Measurements from ENCODE around the gene ABAT. TPM values are rescaled to one million over a fixed set of nuclear protein-coding genes. Genes with fewer than 3 reads are reported as not detected.

Gene ABAT
- polyA plus RNA-seq, 4 donors, result 13.4 to 41.6 (median 34.6) TPM

DNA sequence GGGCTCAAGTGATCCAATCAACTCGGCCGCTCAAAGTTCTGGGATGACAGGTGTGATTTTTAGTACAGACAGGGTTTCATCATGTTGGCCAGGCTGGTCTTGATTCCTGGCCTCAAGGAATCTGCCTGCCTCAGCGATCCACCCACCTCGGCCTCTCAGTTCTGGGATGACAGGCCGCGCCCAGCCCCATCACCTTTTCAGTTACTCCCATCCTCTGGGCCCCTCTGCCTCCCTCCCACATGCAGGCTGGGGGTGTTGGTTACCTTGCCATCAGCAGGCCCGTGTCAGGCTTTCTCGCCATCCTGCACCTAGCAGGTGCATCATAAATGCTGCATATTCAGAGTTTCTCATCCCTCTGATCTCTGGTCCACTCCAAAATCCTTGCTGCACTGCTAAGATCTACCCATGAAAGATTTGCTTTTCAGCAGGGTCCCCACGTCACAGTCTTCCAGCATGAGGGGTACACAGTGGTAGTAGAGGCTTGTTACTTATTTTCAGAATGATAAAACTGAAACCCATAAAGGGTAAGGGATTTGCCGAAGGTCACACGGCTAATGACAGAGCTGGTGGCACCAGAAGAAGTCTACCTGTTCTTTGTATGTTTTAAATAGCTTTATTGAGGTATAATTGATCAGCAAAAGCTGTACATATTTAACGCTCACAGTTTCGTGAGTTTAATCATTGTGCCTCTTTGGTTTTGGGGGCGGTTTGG is 139.8 kb downstream of the ABAT start:
- WGBS, 3 donors, result 88 to 92% (median 90%) methylated on average over 14 of the region's 14 CpGs
- H3K4me1 ChIP-seq (ENCODE audit: control insufficient read depth in 3 of 3, insufficient read depth in 2 of 3, low read depth in 1 of 3, low read length in 2 of 3), result no peaks in the 10 kb centered on the region
- FAIRE-seq, result no peak
- peaks cover 14 to 61% (median 30%) of the 10 kb centered on the region in 3 donors for H3K36me3 ChIP-seq (ENCODE audit: control insufficient read depth in 3 of 3, insufficient read depth in 2 of 3, low read depth in 1 of 3, low read length in 3 of 3)
- H3K9me3 ChIP-seq (ENCODE audit: control insufficient read depth in 2 of 2, insufficient read depth in 1 of 2, low read depth in 1 of 2, low read length in 1 of 2), result no peaks in the 10 kb centered on the region
- no peak overlapping the region for H3K4me3 ChIP-seq (ENCODE audit: low read depth in 1 of 3, low read length in 3 of 3)
- H3K27ac ChIP-seq (ENCODE audit: low read depth in 1 of 3, low read length in 2 of 3), result no peak overlapping the region
- no peak for DNase-seq
- no peaks in the 10 kb centered on the region for H3K27me3 ChIP-seq (ENCODE audit: control insufficient read depth in 3 of 3, insufficient read depth in 3 of 3, low read length in 3 of 3)

GRCh38 chr16:8816967-8817655 is 142.7 kb downstream of the ABAT start:
- Histone ChIP-seq H3K36me3 (ENCODE audit: control insufficient read depth in 3 of 3, insufficient read depth in 2 of 3, low read depth in 1 of 3, low read length in 3 of 3) (peaks cover 8 to 72% (median 27%) of the 10 kb centered on the region in 3 donors), H3K9me3 (ENCODE audit: control insufficient read depth in 2 of 2, insufficient read depth in 1 of 2, low read depth in 1 of 2, low read length in 1 of 2) (no peaks in the 10 kb centered on the region), H3K27ac (ENCODE audit: low read depth in 1 of 3, low read length in 2 of 3) (no peak overlapping the region), H3K27me3 (ENCODE audit: control insufficient read depth in 3 of 3, insufficient read depth in 3 of 3, low read length in 3 of 3) (no peaks in the 10 kb centered on the region), H3K4me1 (ENCODE audit: control insufficient read depth in 3 of 3, insufficient read depth in 2 of 3, low read depth in 1 of 3, low read length in 2 of 3) (no peaks in the 10 kb centered on the region), H3K4me3 (ENCODE audit: low read depth in 1 of 3, low read length in 3 of 3) (no peak overlapping the region)
- FAIRE-seq (no peak), DNase-seq (no peak)
- WGBS, 3 donors, result 74 to 80% (median 78%) methylated on average over 6 of the region's 6 CpGs

DNA sequence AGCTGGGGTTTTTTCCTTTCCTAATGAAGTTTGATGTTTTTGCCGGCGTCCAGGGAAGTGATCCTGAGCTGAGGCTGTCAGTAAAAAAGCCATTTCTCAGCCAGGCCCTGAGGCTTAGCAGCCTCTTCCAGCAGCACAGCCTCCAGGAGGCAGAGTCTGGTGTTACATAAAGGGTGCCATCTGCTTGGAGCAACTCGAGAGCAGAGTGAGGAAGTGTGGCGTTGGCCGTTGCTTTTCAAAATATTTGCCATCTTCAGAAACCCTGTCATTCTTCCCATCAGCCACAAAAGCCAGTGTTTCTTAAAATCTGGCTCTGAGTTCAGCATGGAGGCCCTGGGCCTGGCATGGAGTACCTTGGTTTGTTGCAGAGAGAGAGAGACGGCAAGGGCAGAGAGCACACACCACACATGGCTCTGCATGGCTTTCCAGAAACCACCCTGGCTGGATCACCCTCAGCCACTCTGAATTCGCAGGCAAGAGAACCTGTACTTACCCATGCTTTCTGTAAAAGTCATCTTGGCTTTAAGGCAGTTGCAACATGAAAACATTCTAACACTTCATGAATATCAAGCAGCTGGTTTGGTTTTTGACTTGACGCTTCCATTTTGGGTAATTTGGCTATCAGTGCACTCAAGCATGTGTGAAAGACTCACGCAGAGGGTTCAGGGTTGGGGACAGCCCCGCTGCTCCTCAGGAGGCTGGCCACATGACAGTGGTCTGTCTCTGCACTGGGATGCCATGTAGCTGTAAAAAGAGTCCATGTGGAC is 144.3 kb downstream of the ABAT start:
- Histone ChIP-seq H3K36me3 (ENCODE audit: control insufficient read depth in 3 of 3, insufficient read depth in 2 of 3, low read depth in 1 of 3, low read length in 3 of 3) (peaks cover 5 to 58% (median 16%) of the 10 kb centered on the region in 3 donors), H3K27me3 (ENCODE audit: control insufficient read depth in 3 of 3, insufficient read depth in 3 of 3, low read length in 3 of 3) (no peaks in the 10 kb centered on the region), H3K4me3 (ENCODE audit: low read depth in 1 of 3, low read length in 3 of 3) (no peak overlapping the region), H3K27ac (ENCODE audit: low read depth in 1 of 3, low read length in 2 of 3) (no peak overlapping the region), H3K4me1 (ENCODE audit: control insufficient read depth in 3 of 3, insufficient read depth in 2 of 3, low read depth in 1 of 3, low read length in 2 of 3) (no peaks in the 10 kb centered on the region), H3K9me3 (ENCODE audit: control insufficient read depth in 2 of 2, insufficient read depth in 1 of 2, low read depth in 1 of 2, low read length in 1 of 2) (no peaks in the 10 kb centered on the region)
- FAIRE-seq (no peak), DNase-seq (no peak)
- WGBS, 3 donors, result 83 to 90% (median 85%) methylated on average over 10 of the region's 10 CpGs

GRCh38 chr16:8819411-8820034 is 145.1 kb downstream of the ABAT start:
- no peaks in the 10 kb centered on the region for H3K9me3 ChIP-seq (ENCODE audit: control insufficient read depth in 2 of 2, insufficient read depth in 1 of 2, low read depth in 1 of 2, low read length in 1 of 2)
- WGBS, 3 donors, result 88 to 94% (median 93%) methylated on average over 6 of the region's 6 CpGs
- H3K27me3 ChIP-seq (ENCODE audit: control insufficient read depth in 3 of 3, insufficient read depth in 3 of 3, low read length in 3 of 3), result no peaks in the 10 kb centered on the region
- no peak overlapping the region for H3K4me3 ChIP-seq (ENCODE audit: low read depth in 1 of 3, low read length in 3 of 3)
- H3K27ac ChIP-seq (ENCODE audit: low read depth in 1 of 3, low read length in 2 of 3), result no peak overlapping the region
- H3K4me1 ChIP-seq (ENCODE audit: control insufficient read depth in 3 of 3, insufficient read depth in 2 of 3, low read depth in 1 of 3, low read length in 2 of 3), result no peaks in the 10 kb centered on the region
- FAIRE-seq (no peak), DNase-seq (no peak)
- H3K36me3 ChIP-seq (ENCODE audit: control insufficient read depth in 3 of 3, insufficient read depth in 2 of 3, low read depth in 1 of 3, low read length in 3 of 3), result peaks cover 5 to 50% (median 16%) of the 10 kb centered on the region in 3 donors

- H3K27ac ChIP-seq (ENCODE audit: low read depth in 1 of 3, low read length in 2 of 3), result no peak overlapping the region
- DNase-seq, result no peak
- H3K27me3 ChIP-seq (ENCODE audit: control insufficient read depth in 3 of 3, insufficient read depth in 3 of 3, low read length in 3 of 3), result no peaks in the 10 kb centered on the region
- H3K36me3 ChIP-seq (ENCODE audit: control insufficient read depth in 3 of 3, insufficient read depth in 2 of 3, low read depth in 1 of 3, low read length in 3 of 3), result peaks cover 2 to 42% (median 16%) of the 10 kb centered on the region in 3 donors
- H3K4me1 ChIP-seq (ENCODE audit: control insufficient read depth in 3 of 3, insufficient read depth in 2 of 3, low read depth in 1 of 3, low read length in 2 of 3), result no peaks in the 10 kb centered on the region
- 93 to 95% (median 93%) methylated on average over 3 of the region's 3 CpGs for WGBS, 3 donors
- H3K4me3 ChIP-seq (ENCODE audit: low read depth in 1 of 3, low read length in 3 of 3), result no peak overlapping the region
- H3K9me3 ChIP-seq (ENCODE audit: control insufficient read depth in 2 of 2, insufficient read depth in 1 of 2, low read depth in 1 of 2, low read length in 1 of 2), result no peaks in the 10 kb centered on the region
- no peak for FAIRE-seq
Measured at GRCh38 chr16:8822403-8822802, 148.0 kb downstream of the ABAT start.

GRCh38 chr16:8826278-8826879 is 152.0 kb downstream of the ABAT start:
- WGBS, 3 donors, result 60 to 87% (median 71%) methylated on average over 3 of the region's 3 CpGs
- Histone ChIP-seq H3K36me3 (ENCODE audit: control insufficient read depth in 3 of 3, insufficient read depth in 2 of 3, low read depth in 1 of 3, low read length in 3 of 3) (peaks cover 12 to 36% (median 12%) of the 10 kb centered on the region in 3 donors), H3K27ac (ENCODE audit: low read depth in 1 of 3, low read length in 2 of 3) (no peak overlapping the region), H3K4me3 (ENCODE audit: low read depth in 1 of 3, low read length in 3 of 3) (no peak overlapping the region), H3K27me3 (ENCODE audit: control insufficient read depth in 3 of 3, insufficient read depth in 3 of 3, low read length in 3 of 3) (no peaks in the 10 kb centered on the region), H3K9me3 (ENCODE audit: control insufficient read depth in 2 of 2, insufficient read depth in 1 of 2, low read depth in 1 of 2, low read length in 1 of 2) (no peaks in the 10 kb centered on the region), H3K4me1 (ENCODE audit: control insufficient read depth in 3 of 3, insufficient read depth in 2 of 3, low read depth in 1 of 3, low read length in 2 of 3) (no peaks in the 10 kb centered on the region)
- FAIRE-seq (no peak), DNase-seq (no peak)

DNA sequence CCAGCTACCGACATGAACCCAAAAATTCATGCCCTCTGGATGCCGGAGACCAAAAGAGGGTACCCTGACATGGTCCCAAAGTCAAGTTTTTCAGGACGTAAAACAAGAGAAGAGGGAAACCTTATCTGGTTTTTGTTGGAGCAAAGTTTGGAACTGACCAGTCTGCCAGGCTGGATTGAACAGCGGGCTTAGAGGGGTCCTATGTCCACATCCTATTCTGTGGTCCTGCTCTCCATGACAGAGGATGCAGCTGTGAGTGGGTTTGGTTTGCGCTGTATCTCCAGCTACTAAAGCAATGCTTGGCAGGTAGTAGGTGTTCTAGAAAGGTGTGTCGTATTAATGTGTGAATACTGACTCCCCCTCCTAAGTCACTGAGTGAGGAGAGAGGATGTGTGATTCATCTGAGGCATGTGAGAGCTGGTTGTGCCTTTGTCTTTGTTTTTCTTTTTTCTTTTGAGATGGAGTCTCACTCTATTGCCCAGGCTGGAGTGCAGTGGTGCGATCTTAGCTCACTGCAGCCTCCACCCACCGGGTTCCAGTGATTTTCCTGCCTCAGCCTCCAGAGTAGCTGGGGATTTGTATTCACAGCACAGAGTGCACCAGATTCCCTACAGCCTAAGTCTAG is 154.2 kb downstream of the ABAT start:
- no peaks in the 10 kb centered on the region for H3K4me1 ChIP-seq (ENCODE audit: control insufficient read depth in 3 of 3, insufficient read depth in 2 of 3, low read depth in 1 of 3, low read length in 2 of 3)
- DNase-seq, result no peak
- peaks cover 9 to 47% (median 14%) of the 10 kb centered on the region in 3 donors for H3K36me3 ChIP-seq (ENCODE audit: control insufficient read depth in 3 of 3, insufficient read depth in 2 of 3, low read depth in 1 of 3, low read length in 3 of 3)
- H3K4me3 ChIP-seq (ENCODE audit: low read depth in 1 of 3, low read length in 3 of 3), result no peak overlapping the region
- H3K27ac ChIP-seq (ENCODE audit: low read depth in 1 of 3, low read length in 2 of 3), result no peak overlapping the region
- WGBS, 3 donors, result 95 to 97% (median 97%) methylated on average over 8 of the region's 8 CpGs
- FAIRE-seq, result no peak
- no peaks in the 10 kb centered on the region for H3K27me3 ChIP-seq (ENCODE audit: control insufficient read depth in 3 of 3, insufficient read depth in 3 of 3, low read length in 3 of 3)
- H3K9me3 ChIP-seq (ENCODE audit: control insufficient read depth in 2 of 2, insufficient read depth in 1 of 2, low read depth in 1 of 2, low read length in 1 of 2), result no peaks in the 10 kb centered on the region

Measured in small intestine (tissue), 7 donors.